Measurements from ENCODE around the gene SLC6A2. TPM values are rescaled to one million over a fixed set of nuclear protein-coding genes. Genes with fewer than 3 reads are reported as not detected.

The SLC6A2 gene
- total and polyA plus RNA-seq, 2 of the 13 experiments (the other 11 are each of a cell fraction or from before 2014, with no cell fraction given) = 0.62 to 0.66 TPM

DNA sequence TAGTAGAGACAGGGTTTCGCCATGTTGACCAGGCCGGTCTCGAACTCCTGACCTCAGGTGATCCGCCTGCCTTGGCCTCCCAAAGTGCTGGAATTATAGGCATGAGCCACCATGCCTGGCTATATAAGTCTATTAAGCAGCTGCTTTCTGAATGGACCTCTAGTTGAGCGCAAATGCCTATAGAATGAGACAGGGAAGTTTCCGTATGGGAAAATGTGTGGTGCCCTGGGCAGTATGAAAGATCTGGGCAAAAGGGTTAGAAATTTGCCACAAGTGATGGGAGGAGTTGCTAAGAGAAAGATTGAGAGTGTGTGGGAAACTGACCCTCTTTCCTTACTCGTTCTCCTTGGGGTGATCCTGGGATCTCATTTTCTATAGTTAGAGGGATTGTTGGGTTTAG is 26.3 kb downstream of the SLC6A2 start:
- Histone ChIP-seq H2AFZ (ENCODE audit: low read length) (no peak overlapping the region), H3K36me3 (replicated peaks in 1 of 2; ENCODE audit: control insufficient read depth in 1 of 2, insufficient read depth in 2 of 2, low read length in 2 of 2) (no peaks in the 10 kb centered on the region), H3K27me3 (ENCODE audit: control insufficient read depth in 1 of 2, insufficient read depth in 2 of 2, low read length in 2 of 2) (no peaks in the 10 kb centered on the region), H3K27ac (ENCODE audit: extremely low read length, insufficient read depth, low read length) (no peak overlapping the region), H4K20me1 (ENCODE audit: insufficient read depth, low read length) (no peaks in the 10 kb centered on the region), H3K4me1 (ENCODE audit: insufficient read depth, low read length) (no peaks in the 10 kb centered on the region), H3K4me3 (replicated peaks in 1 of 3; ENCODE audit: insufficient read depth in 1 of 3, low read depth in 2 of 3, low read length in 3 of 3) (no peak overlapping the region), H3K9ac (ENCODE audit: insufficient read depth, low read depth, low read length) (no peak overlapping the region), H3K9me3 (ENCODE audit: low read length) (peaks cover 9% of the 10 kb centered on the region; the same call in 1 of the 2 replicates), H3K79me2 (ENCODE audit: insufficient read depth, low read length) (no peaks in the 10 kb centered on the region), H3K4me2 (ENCODE audit: low read depth, low read length) (no peak overlapping the region)
- DNase-seq (ENCODE audit: low spot score) (no peak), ATAC-seq (no peak), FAIRE-seq (no peak)
- BruUV-seq (replicated peaks) = no TSS peak
- WGBS (ENCODE audit: low lambda C conversion rate) = 72% methylated on average over 7 of the region's 7 CpGs
- TF ChIP-seq ZNF251 (CRISPR knock-in tag; IDR thresholded peaks at IDR 0.05) (no peak), SYNCRIP (IDR thresholded peaks at IDR 0.05; ENCODE audit: insufficient read depth, low read depth, low read length) (no peak), MYC (CRISPR knock-in tag; IDR thresholded peaks at IDR 0.05; ENCODE audit: borderline replicate concordance) (no peak), TFAP4 (IDR thresholded peaks at IDR 0.05; ENCODE audit: borderline replicate concordance, low read depth) (no peak), ZNF468 (CRISPR knock-in tag; IDR thresholded peaks at IDR 0.05) (no peak), MAZ (IDR thresholded peaks at IDR 0.05; ENCODE audit: borderline replicate concordance, low read depth, low read length) (no peak), MAZ (CRISPR knock-in tag; IDR thresholded peaks at IDR 0.05; ENCODE audit: low read depth) (no peak), ZNF451 (CRISPR knock-in tag; IDR thresholded peaks at IDR 0.05) (no peak), RXRB (CRISPR knock-in tag; IDR thresholded peaks at IDR 0.05; ENCODE audit: borderline replicate concordance) (no peak), ZNF136 (CRISPR knock-in tag; IDR thresholded peaks at IDR 0.05; ENCODE audit: low read depth) (no peak), FOXA1 (IDR thresholded peaks at IDR 0.05) (no peak), FOXA1 (CRISPR knock-in tag; IDR thresholded peaks at IDR 0.05) (no peak), ZNF10 (CRISPR knock-in tag; IDR thresholded peaks at IDR 0.05; ENCODE audit: borderline replicate concordance, low read depth) (no peak), ZNF274 (CRISPR knock-in tag; IDR thresholded peaks at IDR 0.05) (no peak), NCOR1 (IDR thresholded peaks at IDR 0.05; ENCODE audit: borderline replicate concordance, low read length) (no peak), ZNF343 (CRISPR knock-in tag; IDR thresholded peaks at IDR 0.05) (no peak), REL (CRISPR knock-in tag; conservative IDR thresholded peaks at IDR 0.05) (no peak), CSRNP1 (CRISPR knock-in tag; IDR thresholded peaks at IDR 0.05) (no peak), EEA1 (CRISPR knock-in tag; IDR thresholded peaks at IDR 0.05; ENCODE audit: borderline replicate concordance) (no peak), KDM1A (CRISPR knock-in tag; IDR thresholded peaks at IDR 0.05) (no peak)
- ChIA-PET CTCF (ENCODE audit: low intra/inter-chr PET ratio, low total read pairs) (no interaction called here), POLR2A (no interaction called here)
- intact Hi-C loops (cut with micrococcal nuclease; ENCODE audit: unreplicated experiment) (no loop called here), in situ Hi-C loops (cut with HindIII; ENCODE audit: extremely low pct_ligation_motif_present, low pct_unique_long_range_greater_than_20kb) (no loop called here)
